ENCODE measurements around the gene TECR.
"Not testable (repeated sequence)": the region's sequence is repeated elsewhere in the genome, so short reads cannot be mapped to it uniquely, and the experiment has no call there.

DNA sequence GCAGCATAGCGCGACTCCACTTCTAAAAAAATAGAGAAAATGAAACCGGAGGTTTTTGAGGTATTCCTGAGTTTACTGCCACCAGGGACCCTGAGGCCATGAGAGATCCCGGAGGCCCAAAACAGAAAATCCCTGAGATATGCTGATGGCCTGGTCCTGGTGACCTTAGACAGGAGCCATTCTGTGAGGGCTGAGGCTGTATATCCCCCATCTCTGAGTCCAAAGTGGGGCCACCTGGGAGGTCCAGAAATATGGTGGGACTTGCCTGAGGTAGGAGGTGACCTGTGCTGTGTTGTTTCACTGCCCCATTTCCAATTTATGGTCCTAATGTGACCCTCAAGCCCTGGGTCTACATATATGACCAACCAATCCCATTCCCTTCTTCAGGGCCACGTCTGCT is 55.0 kb downstream of the TECR start:
- TF ChIP-seq POLR2AphosphoS5, POLR2A (IDR thresholded peaks at IDR 0.05): not testable (repeated sequence)
- TF ChIP-seq, protein P1, sequence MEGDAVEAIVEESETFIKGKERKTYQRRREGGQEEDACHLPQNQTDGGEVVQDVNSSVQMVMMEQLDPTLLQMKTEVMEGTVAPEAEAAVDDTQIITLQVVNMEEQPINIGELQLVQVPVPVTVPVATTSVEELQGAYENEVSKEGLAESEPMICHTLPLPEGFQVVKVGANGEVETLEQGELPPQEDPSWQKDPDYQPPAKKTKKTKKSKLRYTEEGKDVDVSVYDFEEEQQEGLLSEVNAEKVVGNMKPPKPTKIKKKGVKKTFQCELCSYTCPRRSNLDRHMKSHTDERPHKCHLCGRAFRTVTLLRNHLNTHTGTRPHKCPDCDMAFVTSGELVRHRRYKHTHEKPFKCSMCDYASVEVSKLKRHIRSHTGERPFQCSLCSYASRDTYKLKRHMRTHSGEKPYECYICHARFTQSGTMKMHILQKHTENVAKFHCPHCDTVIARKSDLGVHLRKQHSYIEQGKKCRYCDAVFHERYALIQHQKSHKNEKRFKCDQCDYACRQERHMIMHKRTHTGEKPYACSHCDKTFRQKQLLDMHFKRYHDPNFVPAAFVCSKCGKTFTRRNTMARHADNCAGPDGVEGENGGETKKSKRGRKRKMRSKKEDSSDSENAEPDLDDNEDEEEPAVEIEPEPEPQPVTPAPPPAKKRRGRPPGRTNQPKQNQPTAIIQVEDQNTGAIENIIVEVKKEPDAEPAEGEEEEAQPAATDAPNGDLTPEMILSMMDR (IDR thresholded peaks at IDR 0.05 in 8 of 11, conservative IDR thresholded peaks at IDR 0.05 in 3 of 11): not testable (repeated sequence)
